A673 (cell line): Measurements from ENCODE around the gene KAT7.

Experiments
- EZH2 ChIP-seq: fragments of 200-600 bp; sonication (generic); IDR thresholded peaks from 2 replicates; pipeline ENCODE4 v1.6.1; 2017; ENCODE audit warnings: borderline replicate concordance, low read depth, mild to moderate bottlenecking, mixed read lengths, antibody characterized with exemption, low read length; ENCODE audit not compliant: poor library complexity, severe bottlenecking
- TF ChIP-seq, protein P1 (sequence below): fragments of 300-800, 200-600 bp; sonication (generic); conservative IDR thresholded peaks from 2 replicates; pipeline ENCODE4 v1.5.1; 2017; ENCODE audit warnings: low read depth, mild to moderate bottlenecking, antibody characterized with exemption, low read length, moderate library complexity, mixed read lengths

DNA sequence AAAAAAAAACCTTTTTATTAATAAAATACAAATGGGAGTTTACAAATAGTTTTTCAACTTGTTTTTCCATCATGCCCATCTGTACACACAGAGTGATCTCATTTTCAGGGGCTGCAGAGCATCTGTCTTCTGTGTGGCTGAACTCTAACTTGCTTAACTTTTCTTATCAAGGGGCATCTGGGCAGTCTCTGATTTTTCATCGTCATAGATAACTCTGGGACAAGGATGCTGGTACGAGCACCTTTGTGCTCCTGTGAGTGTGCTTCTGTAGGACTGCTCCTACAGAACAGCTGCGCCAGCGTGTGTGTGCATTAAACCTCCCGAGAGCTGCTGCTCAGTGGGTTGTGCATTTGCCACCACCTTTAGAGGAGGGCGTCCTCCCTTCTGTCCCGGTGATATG lies 94.0 kb downstream of the KAT7 start:
- TF ChIP-seq, protein P1, sequence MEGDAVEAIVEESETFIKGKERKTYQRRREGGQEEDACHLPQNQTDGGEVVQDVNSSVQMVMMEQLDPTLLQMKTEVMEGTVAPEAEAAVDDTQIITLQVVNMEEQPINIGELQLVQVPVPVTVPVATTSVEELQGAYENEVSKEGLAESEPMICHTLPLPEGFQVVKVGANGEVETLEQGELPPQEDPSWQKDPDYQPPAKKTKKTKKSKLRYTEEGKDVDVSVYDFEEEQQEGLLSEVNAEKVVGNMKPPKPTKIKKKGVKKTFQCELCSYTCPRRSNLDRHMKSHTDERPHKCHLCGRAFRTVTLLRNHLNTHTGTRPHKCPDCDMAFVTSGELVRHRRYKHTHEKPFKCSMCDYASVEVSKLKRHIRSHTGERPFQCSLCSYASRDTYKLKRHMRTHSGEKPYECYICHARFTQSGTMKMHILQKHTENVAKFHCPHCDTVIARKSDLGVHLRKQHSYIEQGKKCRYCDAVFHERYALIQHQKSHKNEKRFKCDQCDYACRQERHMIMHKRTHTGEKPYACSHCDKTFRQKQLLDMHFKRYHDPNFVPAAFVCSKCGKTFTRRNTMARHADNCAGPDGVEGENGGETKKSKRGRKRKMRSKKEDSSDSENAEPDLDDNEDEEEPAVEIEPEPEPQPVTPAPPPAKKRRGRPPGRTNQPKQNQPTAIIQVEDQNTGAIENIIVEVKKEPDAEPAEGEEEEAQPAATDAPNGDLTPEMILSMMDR = no peak
- TF ChIP-seq EZH2 = no peak
